Trophoblast cell (in vitro differentiated cells and primary cell): Measurements from ENCODE around the gene UTS2.

Experiments
- DNase-seq, 2 donors: peaks; one replicate each; pipeline ENCODE4 v3.0.0-alpha.2; 2016
- H2AFZ ChIP-seq: 2 replicates; pipeline ENCODE4 v1.6.1; 2013; ENCODE audit warnings: low read length, moderate library complexity, mild to moderate bottlenecking; ENCODE audit not compliant: insufficient read depth, poor library complexity
- H2AK5ac ChIP-seq: 2 replicates; pipeline ENCODE4 v1.6.1; 2013; ENCODE audit warnings: mild to moderate bottlenecking, low read length
- H2BK120ac ChIP-seq: 2 replicates; pipeline ENCODE4 v1.6.1; 2013; ENCODE audit warnings: low read length, mild to moderate bottlenecking, moderate library complexity; ENCODE audit not compliant: insufficient read depth, poor library complexity
- H2BK12ac ChIP-seq: 2 replicates; pipeline ENCODE4 v1.6.1; 2013; ENCODE audit warnings: mild to moderate bottlenecking, low read length, moderate library complexity
- H2BK5ac ChIP-seq: 2 replicates; pipeline ENCODE4 v1.6.1; 2013; ENCODE audit warnings: low read length, low read depth, moderate library complexity, mild to moderate bottlenecking; ENCODE audit not compliant: poor library complexity
- H3K14ac ChIP-seq: 2 replicates; pipeline ENCODE4 v1.6.1; 2013; ENCODE audit warnings: mild to moderate bottlenecking, low read length
- H3K18ac ChIP-seq: 2 replicates; pipeline ENCODE4 v1.6.1; 2013; ENCODE audit warnings: mild to moderate bottlenecking, low read length
- H3K23ac ChIP-seq: 2 replicates; pipeline ENCODE4 v1.6.1; 2013; ENCODE audit warnings: low read length
- H3K27ac ChIP-seq: 2 replicates; pipeline ENCODE4 v1.5.1; 2013; ENCODE audit warnings: low read depth, mild to moderate bottlenecking, inconsistent platforms, low read length, moderate library complexity
- H3K27me3 ChIP-seq: 2 replicates; pipeline ENCODE4 v1.6.1; 2013; ENCODE audit warnings: inconsistent platforms, mild to moderate bottlenecking, low read length, moderate library complexity; ENCODE audit not compliant: insufficient read depth
- H3K36me3 ChIP-seq, 2 experiments: 1 replicate in 1 of 2; 2 replicates in 1 of 2; pipeline ENCODE4 v1.6.1; 2013; ENCODE audit warnings: low read length in 2 of 2, mild to moderate bottlenecking in 2 of 2, moderate library complexity in 1 of 2; ENCODE audit not compliant: insufficient read depth in 2 of 2, control insufficient read depth in 1 of 2
- H3K4ac ChIP-seq: 2 replicates; pipeline ENCODE4 v1.6.1; 2013; ENCODE audit warnings: low read depth, mild to moderate bottlenecking, low read length, moderate library complexity
- H3K4me1 ChIP-seq, 2 experiments: 1 replicate in 1 of 2; 2 replicates in 1 of 2; pipeline ENCODE4 v1.6.1; 2013; ENCODE audit warnings: low read length in 2 of 2, mild to moderate bottlenecking in 2 of 2, moderate library complexity in 1 of 2; ENCODE audit not compliant: insufficient read depth in 2 of 2, control insufficient read depth in 1 of 2
- H3K4me2 ChIP-seq: 2 replicates; pipeline ENCODE4 v1.6.1; 2013; ENCODE audit warnings: inconsistent platforms, mild to moderate bottlenecking, low read length, moderate library complexity
- H3K4me3 ChIP-seq: 2 replicates; pipeline ENCODE4 v1.5.1; 2013; ENCODE audit warnings: mild to moderate bottlenecking, low read depth, low read length, inconsistent platforms
- H3K79me1 ChIP-seq: one replicate; pipeline ENCODE4 v1.6.1; 2013; ENCODE audit warnings: low read length
- H3K79me2 ChIP-seq: 2 replicates; pipeline ENCODE4 v1.6.1; 2013; ENCODE audit warnings: low read length, mild to moderate bottlenecking; ENCODE audit not compliant: control insufficient read depth, insufficient read depth, poor library complexity
- H3K9ac ChIP-seq: 2 replicates; pipeline ENCODE4 v1.6.1; 2013; ENCODE audit warnings: mild to moderate bottlenecking, low read length
- H3K9me3 ChIP-seq: 2 replicates; pipeline ENCODE4 v1.6.1; 2013; ENCODE audit warnings: low read depth, mild to moderate bottlenecking, control low read depth, inconsistent platforms, low read length; ENCODE audit not compliant: insufficient read depth
- H4K12ac ChIP-seq: 2 replicates; pipeline ENCODE4 v1.6.1; 2013; ENCODE audit warnings: low read depth, mild to moderate bottlenecking, low read length, moderate library complexity
- H4K8ac ChIP-seq: 2 replicates; pipeline ENCODE4 v1.6.1; 2013; ENCODE audit warnings: low read depth, mild to moderate bottlenecking, low read length, moderate library complexity
- H4K91ac ChIP-seq: one replicate; pipeline ENCODE4 v1.6.1; 2013; ENCODE audit warnings: low read depth, mild to moderate bottlenecking, low read length, moderate library complexity
- WGBS: extraction: QIAGEN DNeasy Blood & Tissue Kit; methylation state at CpG from one replicate; pipeline ENCODE4 v1.1.7; 2013; ENCODE audit warnings: missing lambda C conversion rate; ENCODE audit not compliant: insufficient read length, insufficient coverage; ENCODE audit errors: extremely low coverage; 5-methylcytosine and 5-hydroxymethylcytosine counted together

UTS2 gene

GRCh38 chr1:7808253-7808844 lies 44.5 kb downstream of the UTS2 start:
- H4K8ac ChIP-seq: no peak overlapping the region
- no CpG with 5 or more reads among the region's 1 CpG for WGBS
- H3K4ac ChIP-seq: no peak overlapping the region
- no peaks in the 10 kb centered on the region for H3K79me2 ChIP-seq
- no peak overlapping the region for H2BK5ac ChIP-seq
- no peak overlapping the region for H4K91ac ChIP-seq
- H3K4me1 ChIP-seq: no peaks in the 10 kb centered on the region
- no peak overlapping the region for H2AK5ac ChIP-seq
- H3K23ac ChIP-seq: no peak overlapping the region
- no peaks in the 10 kb centered on the region for H3K27me3 ChIP-seq
- H3K4me3 ChIP-seq: no peak overlapping the region
- H3K4me2 ChIP-seq: no peak overlapping the region
- no peak overlapping the region for H3K27ac ChIP-seq
- H3K9me3 ChIP-seq: no peaks in the 10 kb centered on the region
- H2AFZ ChIP-seq: no peak overlapping the region
- H3K18ac ChIP-seq: no peak overlapping the region
- H2BK120ac ChIP-seq: no peak overlapping the region
- H2BK12ac ChIP-seq: no peak overlapping the region
- H3K79me1 ChIP-seq: no peaks in the 10 kb centered on the region
- H3K36me3 ChIP-seq: no peaks in the 10 kb centered on the region
- H3K9ac ChIP-seq: no peak overlapping the region
- H4K12ac ChIP-seq: no peak overlapping the region
- no peak overlapping the region for H3K14ac ChIP-seq
- DNase-seq: peak in 1 of 2 donors; percentile 34

DNA sequence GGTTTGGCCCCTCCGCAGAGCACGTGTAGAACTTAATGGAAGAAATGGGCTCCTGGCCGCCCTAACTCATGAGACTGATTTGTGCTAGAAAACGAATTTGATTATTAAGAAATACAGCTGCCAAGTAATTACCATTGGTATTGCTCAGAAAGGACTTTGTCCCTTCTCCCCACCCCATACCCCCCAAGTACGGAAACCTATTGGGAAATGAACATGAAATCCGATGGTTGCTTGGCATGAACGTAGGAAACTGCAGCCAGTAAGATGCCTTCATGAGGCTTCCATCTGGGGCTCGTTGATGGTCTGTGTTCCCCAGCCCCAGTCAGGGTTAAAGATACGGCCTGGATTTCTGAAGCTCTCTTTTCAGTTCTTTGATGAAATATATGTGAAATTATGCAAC lies 47.4 kb downstream of the UTS2 start:
- whole genome bisulfite sequencing: no CpG with 5 or more reads among the region's 9 CpGs
- H3K36me3 ChIP-seq: no peaks in the 10 kb centered on the region
- H4K12ac ChIP-seq: no peak overlapping the region
- no peak overlapping the region for H2BK12ac ChIP-seq
- H3K18ac ChIP-seq: no peak overlapping the region
- no peaks in the 10 kb centered on the region for H3K9me3 ChIP-seq
- no peak overlapping the region for H3K14ac ChIP-seq
- H2AFZ ChIP-seq: no peak overlapping the region
- H3K27ac ChIP-seq: no peak overlapping the region
- H3K9ac ChIP-seq: no peak overlapping the region
- no peak overlapping the region for H4K8ac ChIP-seq
- H3K4me2 ChIP-seq: no peak overlapping the region
- no peak overlapping the region for H3K4ac ChIP-seq
- no peaks in the 10 kb centered on the region for H3K27me3 ChIP-seq
- no peak overlapping the region for H2BK120ac ChIP-seq
- H3K4me3 ChIP-seq: no peak overlapping the region
- H4K91ac ChIP-seq: no peak overlapping the region
- no peaks in the 10 kb centered on the region for H3K4me1 ChIP-seq
- DNase-seq: no peak
- H3K23ac ChIP-seq: no peak overlapping the region
- no peaks in the 10 kb centered on the region for H3K79me2 ChIP-seq
- H3K79me1 ChIP-seq: no peaks in the 10 kb centered on the region
- H2AK5ac ChIP-seq: no peak overlapping the region
- no peak overlapping the region for H2BK5ac ChIP-seq
